ENCODE data around the gene RPTOR.

RPTOR gene

GRCh38 chr17:80976701-80977100 lies 432.1 kb downstream of the RPTOR start:
- peak in 1 of 2 donors; percentile 14 for DNase-seq

- no peak for DNase-seq
Observed at GRCh38 chr17:80977172-80977571, 432.5 kb downstream of the RPTOR start.

GRCh38 chr17:80978499-80979497 lies 434.2 kb downstream of the RPTOR start:
- DNase-seq: no peak

GRCh38 chr17:80979547-80980378 lies 435.1 kb downstream of the RPTOR start:
- DNase-seq: no peak

- DNase-seq: no peak
Observed at GRCh38 chr17:80980397-80981061, 435.9 kb downstream of the RPTOR start.

- DNase-seq: no peak
Observed at GRCh38 chr17:80981062-80981902, 436.6 kb downstream of the RPTOR start.

GRCh38 chr17:80981929-80982425 lies 437.3 kb downstream of the RPTOR start:
- DNase-seq: no peak

GRCh38 chr17:80982426-80982974 lies 437.9 kb downstream of the RPTOR start:
- DNase-seq: no peak

- no peak for DNase-seq
Observed at GRCh38 chr17:80983545-80983944, 438.9 kb downstream of the RPTOR start.

- no peak for DNase-seq
Observed at GRCh38 chr17:80984749-80985148, 440.1 kb downstream of the RPTOR start.

GRCh38 chr17:80986046-80986445 lies 441.4 kb downstream of the RPTOR start:
- DNase-seq: no peak

- peak; percentile 48 to 55 for DNase-seq
Observed at GRCh38 chr17:80986816-80987475, 442.3 kb downstream of the RPTOR start.

GRCh38 chr17:80987941-80988461 lies 443.4 kb downstream of the RPTOR start:
- no peak for DNase-seq

- DNase-seq: no peak
Observed at GRCh38 chr17:80989586-80989913, 444.9 kb downstream of the RPTOR start.

- no peak for DNase-seq
Observed at GRCh38 chr17:80990921-80991644, 446.4 kb downstream of the RPTOR start.

GRCh38 chr17:80991645-80992076 lies 447.0 kb downstream of the RPTOR start, which contains the start of gene CHMP6:
CHMP6 (plus strand) TSS chr17:80991841; CDS start chr17:80991919, 78 bp downstream.
- peak; percentile 65 to 80 for DNase-seq

- no peak for DNase-seq
Observed at GRCh38 chr17:80992077-80992947, 447.7 kb downstream of the RPTOR start.

GRCh38 chr17:80992948-80993624 lies 448.4 kb downstream of the RPTOR start:
- DNase-seq: no peak

All from inflammatory macrophage treated with lipopolysaccharide for 1 hour (primary cell).